ENCODE results near the gene CCNJ.

- no peak for TF ChIP-seq TAF1 (IDR thresholded peaks at IDR 0.05; ENCODE audit: borderline replicate concordance, insufficient read depth, low read length)
- TF ChIP-seq POLR2AphosphoS5 (IDR thresholded peaks at IDR 0.05; ENCODE audit: low read depth, low read length) = no peak
- TF ChIP-seq, protein P1, sequence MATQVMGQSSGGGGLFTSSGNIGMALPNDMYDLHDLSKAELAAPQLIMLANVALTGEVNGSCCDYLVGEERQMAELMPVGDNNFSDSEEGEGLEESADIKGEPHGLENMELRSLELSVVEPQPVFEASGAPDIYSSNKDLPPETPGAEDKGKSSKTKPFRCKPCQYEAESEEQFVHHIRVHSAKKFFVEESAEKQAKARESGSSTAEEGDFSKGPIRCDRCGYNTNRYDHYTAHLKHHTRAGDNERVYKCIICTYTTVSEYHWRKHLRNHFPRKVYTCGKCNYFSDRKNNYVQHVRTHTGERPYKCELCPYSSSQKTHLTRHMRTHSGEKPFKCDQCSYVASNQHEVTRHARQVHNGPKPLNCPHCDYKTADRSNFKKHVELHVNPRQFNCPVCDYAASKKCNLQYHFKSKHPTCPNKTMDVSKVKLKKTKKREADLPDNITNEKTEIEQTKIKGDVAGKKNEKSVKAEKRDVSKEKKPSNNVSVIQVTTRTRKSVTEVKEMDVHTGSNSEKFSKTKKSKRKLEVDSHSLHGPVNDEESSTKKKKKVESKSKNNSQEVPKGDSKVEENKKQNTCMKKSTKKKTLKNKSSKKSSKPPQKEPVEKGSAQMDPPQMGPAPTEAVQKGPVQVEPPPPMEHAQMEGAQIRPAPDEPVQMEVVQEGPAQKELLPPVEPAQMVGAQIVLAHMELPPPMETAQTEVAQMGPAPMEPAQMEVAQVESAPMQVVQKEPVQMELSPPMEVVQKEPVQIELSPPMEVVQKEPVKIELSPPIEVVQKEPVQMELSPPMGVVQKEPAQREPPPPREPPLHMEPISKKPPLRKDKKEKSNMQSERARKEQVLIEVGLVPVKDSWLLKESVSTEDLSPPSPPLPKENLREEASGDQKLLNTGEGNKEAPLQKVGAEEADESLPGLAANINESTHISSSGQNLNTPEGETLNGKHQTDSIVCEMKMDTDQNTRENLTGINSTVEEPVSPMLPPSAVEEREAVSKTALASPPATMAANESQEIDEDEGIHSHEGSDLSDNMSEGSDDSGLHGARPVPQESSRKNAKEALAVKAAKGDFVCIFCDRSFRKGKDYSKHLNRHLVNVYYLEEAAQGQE (IDR thresholded peaks at IDR 0.05; ENCODE audit: insufficient read depth in 1 of 2, low read depth in 2 of 2, low read length in 2 of 2) = no peak
- no peak for TF ChIP-seq SIN3A (IDR thresholded peaks at IDR 0.05; ENCODE audit: borderline replicate concordance, insufficient read depth, low read length)
- TF ChIP-seq FOXP2 (optimal IDR thresholded peaks at IDR 0.05; ENCODE audit: borderline replicate concordance, extremely low read depth, extremely low read length, insufficient read depth) = no peak
Measured at GRCh38 chr10:96044736-96045135, 1.4 kb downstream of the CCNJ start.

Measured in PFSK-1 (cell line).